ENCODE data around the gene SPART. TPM values are rescaled to one million over a fixed set of nuclear protein-coding genes. Genes with fewer than 3 reads are reported as not detected.

SPART gene
- total RNA-seq, 3 donors from 2014 or later (not counting 1 experiment from before 2014, with no cell fraction given), result 29.2 to 31.2 (median 30.6) TPM

DNA sequence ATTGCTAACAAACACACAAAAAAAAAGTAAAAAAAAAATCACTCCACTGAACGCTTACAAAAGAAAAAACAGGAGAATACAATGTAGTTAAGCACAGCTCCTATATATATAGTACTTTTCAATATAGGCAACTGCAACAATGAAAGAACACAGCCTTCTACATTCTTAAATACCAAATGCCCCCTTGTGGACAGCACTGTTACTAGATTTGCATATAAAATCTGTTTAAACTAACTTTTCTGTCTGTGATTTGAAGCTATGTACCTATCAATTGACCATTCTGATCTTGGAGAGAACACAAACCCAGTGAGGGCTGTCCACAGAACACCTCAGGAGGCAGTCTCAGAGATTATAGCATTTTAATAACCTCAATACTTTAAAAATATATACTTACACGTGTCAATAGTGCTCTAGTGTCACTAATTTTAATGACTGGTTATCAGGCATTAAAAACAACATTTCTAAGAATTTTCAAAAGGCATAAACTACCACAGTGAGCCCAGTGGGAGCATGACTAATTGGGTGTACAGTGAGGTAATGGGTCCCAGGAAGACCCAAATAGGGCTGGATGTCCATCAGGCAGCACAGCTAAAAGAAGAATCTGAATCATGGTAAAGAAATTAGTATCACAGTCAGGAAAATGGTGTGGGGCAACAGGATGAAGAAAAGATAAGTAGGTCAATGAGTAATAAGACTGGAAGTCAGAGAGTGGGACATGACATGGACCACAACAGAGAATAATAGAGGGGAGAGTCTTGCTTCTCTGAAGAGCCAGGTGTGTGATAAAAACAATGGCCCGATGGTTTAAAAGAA, 70.8 kb downstream of the SPART start:
- intact Hi-C loops (cut with micrococcal nuclease), result no loop called here
- 95% methylated on average over 3 of the region's 3 CpGs for WGBS (ENCODE audit: insufficient coverage)
- Histone ChIP-seq H3K4me1 (ENCODE audit: control insufficient read depth, insufficient read depth, low read length) (no peaks in the 10 kb centered on the region), H3K27me3 (ENCODE audit: control insufficient read depth, insufficient read depth, low read length) (no peaks in the 10 kb centered on the region), H3K9me3 (ENCODE audit: control insufficient read depth, insufficient read depth, low read length) (no peaks in the 10 kb centered on the region), H3K4me3 (ENCODE audit: low read length) (no peak overlapping the region), H3K36me3 (ENCODE audit: control insufficient read depth, insufficient read depth, low read length) (no peaks in the 10 kb centered on the region), H3K27ac (ENCODE audit: low read length) (no peak overlapping the region)
- no peak overlapping the region for H3K27ac Mint-ChIP-seq
- TF ChIP-seq, protein P1, sequence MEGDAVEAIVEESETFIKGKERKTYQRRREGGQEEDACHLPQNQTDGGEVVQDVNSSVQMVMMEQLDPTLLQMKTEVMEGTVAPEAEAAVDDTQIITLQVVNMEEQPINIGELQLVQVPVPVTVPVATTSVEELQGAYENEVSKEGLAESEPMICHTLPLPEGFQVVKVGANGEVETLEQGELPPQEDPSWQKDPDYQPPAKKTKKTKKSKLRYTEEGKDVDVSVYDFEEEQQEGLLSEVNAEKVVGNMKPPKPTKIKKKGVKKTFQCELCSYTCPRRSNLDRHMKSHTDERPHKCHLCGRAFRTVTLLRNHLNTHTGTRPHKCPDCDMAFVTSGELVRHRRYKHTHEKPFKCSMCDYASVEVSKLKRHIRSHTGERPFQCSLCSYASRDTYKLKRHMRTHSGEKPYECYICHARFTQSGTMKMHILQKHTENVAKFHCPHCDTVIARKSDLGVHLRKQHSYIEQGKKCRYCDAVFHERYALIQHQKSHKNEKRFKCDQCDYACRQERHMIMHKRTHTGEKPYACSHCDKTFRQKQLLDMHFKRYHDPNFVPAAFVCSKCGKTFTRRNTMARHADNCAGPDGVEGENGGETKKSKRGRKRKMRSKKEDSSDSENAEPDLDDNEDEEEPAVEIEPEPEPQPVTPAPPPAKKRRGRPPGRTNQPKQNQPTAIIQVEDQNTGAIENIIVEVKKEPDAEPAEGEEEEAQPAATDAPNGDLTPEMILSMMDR (IDR thresholded peaks at IDR 0.05), result no peak
- ATAC-seq (no peak), DNase-seq (peak in 1 of 2 donors; percentile 27)
- no peaks in the 10 kb centered on the region for H3K36me3 Mint-ChIP-seq
- no peaks in the 10 kb centered on the region for H3K9me3 Mint-ChIP-seq
- peaks cover 0 to 4% of the 10 kb centered on the region in 2 donors for H3K27me3 Mint-ChIP-seq (ENCODE audit: low read depth in 2 of 2)
- H3K4me3 Mint-ChIP-seq, result no peak overlapping the region
- no peaks in the 10 kb centered on the region for H3K4me1 Mint-ChIP-seq

DNA sequence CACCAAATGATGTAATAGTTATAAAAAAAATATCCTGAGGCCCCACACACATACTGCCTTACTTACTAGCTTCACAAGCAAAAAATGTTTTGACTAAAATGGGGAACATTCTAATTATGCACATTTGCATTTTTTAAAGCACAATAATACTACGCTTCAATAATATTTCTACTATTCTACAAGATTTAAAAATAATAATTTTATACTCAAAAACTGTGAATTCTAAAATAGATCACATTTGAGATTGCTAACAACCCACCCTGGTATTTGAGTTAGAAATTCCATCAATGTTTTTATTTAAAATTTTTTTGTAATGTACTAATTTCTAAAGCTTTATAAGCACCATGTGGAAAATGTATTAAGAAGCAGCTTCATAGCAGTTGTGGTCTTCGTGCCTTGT, 72.8 kb downstream of the SPART start:
- Mint-ChIP-seq H3K27me3 (ENCODE audit: low read depth in 2 of 2) (no peaks in the 10 kb centered on the region), H3K27ac (no peak overlapping the region), H3K4me3 (no peak overlapping the region), H3K9me3 (no peaks in the 10 kb centered on the region), H3K4me1 (no peaks in the 10 kb centered on the region), H3K36me3 (no peaks in the 10 kb centered on the region)
- TF ChIP-seq, protein P1 (IDR thresholded peaks at IDR 0.05), result no peak
- Histone ChIP-seq H3K27me3 (ENCODE audit: control insufficient read depth, insufficient read depth, low read length) (no peaks in the 10 kb centered on the region), H3K36me3 (ENCODE audit: control insufficient read depth, insufficient read depth, low read length) (no peaks in the 10 kb centered on the region), H3K4me3 (ENCODE audit: low read length) (no peak overlapping the region), H3K27ac (ENCODE audit: low read length) (no peak overlapping the region), H3K9me3 (ENCODE audit: control insufficient read depth, insufficient read depth, low read length) (no peaks in the 10 kb centered on the region), H3K4me1 (ENCODE audit: control insufficient read depth, insufficient read depth, low read length) (no peaks in the 10 kb centered on the region)
- 69% methylated on average over 1 of the region's 2 CpGs for WGBS (ENCODE audit: insufficient coverage)
- ATAC-seq (no peak), DNase-seq (no peak)
- intact Hi-C loops (cut with micrococcal nuclease), result no loop called here

DNA sequence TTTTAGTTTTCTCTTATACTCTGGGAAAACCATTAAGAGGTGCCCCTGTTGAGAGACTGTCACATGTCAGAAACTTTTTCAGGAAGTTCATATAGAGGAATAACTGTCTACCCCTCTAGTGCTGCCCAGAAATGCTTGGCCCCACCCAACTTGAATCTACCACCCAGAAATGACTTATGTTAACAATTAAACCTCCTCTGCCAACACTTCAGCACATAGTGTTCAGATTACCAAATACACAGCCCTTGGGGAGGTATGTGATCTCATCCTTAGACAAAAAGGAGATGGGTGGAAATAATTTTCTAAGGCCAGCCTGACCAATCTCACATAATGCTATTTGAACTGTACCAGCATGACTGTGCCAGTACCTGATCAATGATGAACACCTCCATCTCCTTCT, 84.2 kb downstream of the SPART start:
- no peaks in the 10 kb centered on the region for H3K27me3 Mint-ChIP-seq (ENCODE audit: low read depth in 2 of 2)
- Histone ChIP-seq H3K4me1 (ENCODE audit: control insufficient read depth, insufficient read depth, low read length) (no peaks in the 10 kb centered on the region), H3K4me3 (ENCODE audit: low read length) (no peak overlapping the region), H3K36me3 (ENCODE audit: control insufficient read depth, insufficient read depth, low read length) (no peaks in the 10 kb centered on the region), H3K27ac (ENCODE audit: low read length) (no peak overlapping the region), H3K27me3 (ENCODE audit: control insufficient read depth, insufficient read depth, low read length) (no peaks in the 10 kb centered on the region), H3K9me3 (ENCODE audit: control insufficient read depth, insufficient read depth, low read length) (no peaks in the 10 kb centered on the region)
- TF ChIP-seq, protein P1 (IDR thresholded peaks at IDR 0.05), result no peak
- H3K4me1 Mint-ChIP-seq, result no peaks in the 10 kb centered on the region
- H3K27ac Mint-ChIP-seq, result no peak overlapping the region
- no peak for ATAC-seq
- intact Hi-C loops (cut with micrococcal nuclease), result no loop called here
- no peaks in the 10 kb centered on the region for H3K36me3 Mint-ChIP-seq
- H3K9me3 Mint-ChIP-seq, result no peaks in the 10 kb centered on the region
- H3K4me3 Mint-ChIP-seq, result no peak overlapping the region
- DNase-seq, result no peak

DNA sequence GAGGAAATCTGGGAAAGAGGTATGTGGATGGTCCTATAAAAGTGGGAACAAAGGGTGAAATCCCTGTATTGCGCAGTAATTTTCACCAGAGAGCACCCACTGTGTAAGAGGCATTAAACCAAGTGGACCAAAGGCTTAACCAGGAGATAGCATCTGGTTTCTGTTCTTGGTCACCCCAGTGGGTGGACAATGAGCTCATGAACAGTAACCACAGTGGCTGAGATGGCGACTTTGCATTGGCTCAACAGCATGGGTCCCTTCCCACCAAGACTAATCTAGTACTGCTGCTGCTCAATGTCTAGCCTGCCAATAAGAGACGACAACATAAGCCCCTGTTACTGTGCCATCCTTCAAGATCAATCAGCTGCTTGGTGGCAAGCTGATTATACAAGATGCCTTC, 85.2 kb downstream of the SPART start:
- no peak for DNase-seq
- H3K27ac ChIP-seq (ENCODE audit: low read length), result no peak overlapping the region
- ATAC-seq, result no peak
- no peaks in the 10 kb centered on the region for H3K27me3 ChIP-seq (ENCODE audit: control insufficient read depth, insufficient read depth, low read length)
- H3K9me3 ChIP-seq (ENCODE audit: control insufficient read depth, insufficient read depth, low read length), result no peaks in the 10 kb centered on the region
- 93% methylated on average over 3 of the region's 3 CpGs for WGBS (ENCODE audit: insufficient coverage)
- Mint-ChIP-seq H3K9me3 (no peaks in the 10 kb centered on the region), H3K27me3 (ENCODE audit: low read depth in 2 of 2) (no peaks in the 10 kb centered on the region), H3K4me1 (no peaks in the 10 kb centered on the region), H3K4me3 (no peak overlapping the region), H3K27ac (no peak overlapping the region), H3K36me3 (no peaks in the 10 kb centered on the region)
- TF ChIP-seq, protein P1 (IDR thresholded peaks at IDR 0.05), result no peak
- no peak overlapping the region for H3K4me3 ChIP-seq (ENCODE audit: low read length)
- H3K4me1 ChIP-seq (ENCODE audit: control insufficient read depth, insufficient read depth, low read length), result no peaks in the 10 kb centered on the region
- H3K36me3 ChIP-seq (ENCODE audit: control insufficient read depth, insufficient read depth, low read length), result no peaks in the 10 kb centered on the region
- intact Hi-C loops (cut with micrococcal nuclease), result no loop called here
